ENCODE data around the gene WDR46. TPM values are rescaled to one million over a fixed set of nuclear protein-coding genes. Genes with fewer than 3 reads are reported as not detected.

WDR46 gene
- total and polyA plus RNA-seq, 2 of the 13 experiments (the other 11 are each of a cell fraction or from before 2014, with no cell fraction given): 47.4 to 105 TPM

GRCh38 chr6:33312361-33313104 lies 23.5 kb upstream of the WDR46 start (continued):
- TF ChIP-seq ZNF788 (CRISPR knock-in tag; IDR thresholded peaks at IDR 0.05; ENCODE audit: borderline replicate concordance): peak; percentile 84
- peak; percentile 39; the same call in 1 of the 2 replicates for TF ChIP-seq TCF7 (IDR thresholded peaks at IDR 0.05; ENCODE audit: low read depth)
- peak; percentile 79; the same call in 1 of the 2 replicates for TF ChIP-seq IRF2 (CRISPR knock-in tag; IDR thresholded peaks at IDR 0.05)
- peak; percentile 39; the same call in 1 of the 2 replicates for TF ChIP-seq SOX5 (CRISPR knock-in tag; IDR thresholded peaks at IDR 0.05; ENCODE audit: borderline replicate concordance)
- TF ChIP-seq ZNF605 (CRISPR knock-in tag; IDR thresholded peaks at IDR 0.05): no peak
- no peak for TF ChIP-seq ZFP1 (CRISPR knock-in tag; IDR thresholded peaks at IDR 0.05)
- TF ChIP-seq PAX8 (CRISPR knock-in tag; IDR thresholded peaks at IDR 0.05; ENCODE audit: borderline replicate concordance): no peak
- TF ChIP-seq, protein P1, sequence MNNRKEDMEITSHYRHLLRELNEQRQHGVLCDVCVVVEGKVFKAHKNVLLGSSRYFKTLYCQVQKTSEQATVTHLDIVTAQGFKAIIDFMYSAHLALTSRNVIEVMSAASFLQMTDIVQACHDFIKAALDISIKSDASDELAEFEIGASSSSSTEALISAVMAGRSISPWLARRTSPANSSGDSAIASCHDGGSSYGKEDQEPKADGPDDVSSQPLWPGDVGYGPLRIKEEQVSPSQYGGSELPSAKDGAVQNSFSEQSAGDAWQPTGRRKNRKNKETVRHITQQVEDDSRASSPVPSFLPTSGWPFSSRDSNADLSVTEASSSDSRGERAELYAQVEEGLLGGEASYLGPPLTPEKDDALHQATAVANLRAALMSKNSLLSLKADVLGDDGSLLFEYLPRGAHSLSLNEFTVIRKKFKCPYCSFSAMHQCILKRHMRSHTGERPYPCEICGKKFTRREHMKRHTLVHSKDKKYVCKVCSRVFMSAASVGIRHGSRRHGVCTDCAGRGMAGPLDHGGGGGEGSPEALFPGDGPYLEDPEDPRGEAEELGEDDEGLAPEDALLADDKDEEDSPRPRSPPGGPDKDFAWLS (CRISPR knock-in tag; IDR thresholded peaks at IDR 0.05; ENCODE audit: borderline replicate concordance): no peak
- TF ChIP-seq HNRNPLL (IDR thresholded peaks at IDR 0.05; ENCODE audit: low read depth, low read length, poor library complexity, severe bottlenecking): peak; percentile 70
- TF ChIP-seq ZNF781 (CRISPR knock-in tag; IDR thresholded peaks at IDR 0.05; ENCODE audit: borderline replicate concordance, not compliant biosample characterization): no peak
- TF ChIP-seq STAT5B (CRISPR knock-in tag; IDR thresholded peaks at IDR 0.05): no peak
- no peak for TF ChIP-seq ZNF619 (CRISPR knock-in tag; IDR thresholded peaks at IDR 0.05)
- 0 out of 2 replicates have a peak, but pooled peaks have one; percentile 49 for TF ChIP-seq ZFP90 (CRISPR knock-in tag; IDR thresholded peaks at IDR 0.05; ENCODE audit: borderline replicate concordance)
- TF ChIP-seq SALL1 (CRISPR knock-in tag; IDR thresholded peaks at IDR 0.05): peak; percentile 72
- no peak for TF ChIP-seq ZC3H4 (CRISPR knock-in tag; IDR thresholded peaks at IDR 0.05; ENCODE audit: borderline replicate concordance)
- TF ChIP-seq, protein P2, sequence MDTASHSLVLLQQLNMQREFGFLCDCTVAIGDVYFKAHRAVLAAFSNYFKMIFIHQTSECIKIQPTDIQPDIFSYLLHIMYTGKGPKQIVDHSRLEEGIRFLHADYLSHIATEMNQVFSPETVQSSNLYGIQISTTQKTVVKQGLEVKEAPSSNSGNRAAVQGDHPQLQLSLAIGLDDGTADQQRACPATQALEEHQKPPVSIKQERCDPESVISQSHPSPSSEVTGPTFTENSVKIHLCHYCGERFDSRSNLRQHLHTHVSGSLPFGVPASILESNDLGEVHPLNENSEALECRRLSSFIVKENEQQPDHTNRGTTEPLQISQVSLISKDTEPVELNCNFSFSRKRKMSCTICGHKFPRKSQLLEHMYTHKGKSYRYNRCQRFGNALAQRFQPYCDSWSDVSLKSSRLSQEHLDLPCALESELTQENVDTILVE (CRISPR knock-in tag; IDR thresholded peaks at IDR 0.05): peak; percentile 74; the same call in 1 of the 2 replicates
- TF ChIP-seq ZNF33B (CRISPR knock-in tag; IDR thresholded peaks at IDR 0.05): no peak; the same call in 1 of the 2 replicates
- TF ChIP-seq KLF11 (CRISPR knock-in tag; IDR thresholded peaks at IDR 0.05): no peak
- no peak for TF ChIP-seq ZNF343 (CRISPR knock-in tag; IDR thresholded peaks at IDR 0.05)
- no peak for TF ChIP-seq ZZZ3 (CRISPR knock-in tag; IDR thresholded peaks at IDR 0.05; ENCODE audit: borderline replicate concordance)
- no peak for TF ChIP-seq ATF7-NPFF (CRISPR knock-in tag; IDR thresholded peaks at IDR 0.05; ENCODE audit: low read depth)
- 0 out of 2 replicates have a peak, but pooled peaks have one; percentile 29 for TF ChIP-seq ZNF121 (CRISPR knock-in tag; IDR thresholded peaks at IDR 0.05)
- no peak for TF ChIP-seq FOXK1 (CRISPR knock-in tag; IDR thresholded peaks at IDR 0.05; ENCODE audit: borderline replicate concordance, low read depth)
- peak; percentile 39; the same call in 1 of the 2 replicates for TF ChIP-seq ZNF782 (CRISPR knock-in tag; IDR thresholded peaks at IDR 0.05; ENCODE audit: borderline replicate concordance)
- TF ChIP-seq CCAR2 (optimal IDR thresholded peaks at IDR 0.05; ENCODE audit: low read depth, low read length): no peak
- TF ChIP-seq HMGXB4 (CRISPR knock-in tag; IDR thresholded peaks at IDR 0.05; ENCODE audit: borderline replicate concordance in 1 of 2, low read depth in 1 of 2): peak; percentile 48 to 59; a peak in 3 of 4 replicates
